Prostate gland (tissue), 2 donors: ENCODE data around the gene FARS2.

ENCODE experiments used
- POLR2A ChIP-seq: fragments of 450-650 bp; IDR thresholded peaks from one replicate; pipeline ENCODE4 v1.6.1; 2016; ENCODE audit warnings: antibody characterized with exemption, mild to moderate bottlenecking
- POLR2AphosphoS5 ChIP-seq: sonication (generic); formaldehyde crosslinking; IDR thresholded peaks from one replicate; pipeline ENCODE4 v1.6.1; 2017; ENCODE audit warnings: antibody characterized with exemption
- TF ChIP-seq, protein P1 (sequence below), 4 experiments: fragments of 200-600 bp in 2 of 4; fragments of 450-650 bp in 2 of 4; sonication (generic) in 2 of 4; IDR thresholded peaks; 1 replicate in 3 of 4; 2 replicates in 1 of 4; pipeline ENCODE4 v1.5.1; 2016 to 2019; ENCODE audit warnings: antibody characterized with exemption in 4 of 4, mild to moderate bottlenecking in 2 of 4, moderate library complexity in 2 of 4

DNA sequence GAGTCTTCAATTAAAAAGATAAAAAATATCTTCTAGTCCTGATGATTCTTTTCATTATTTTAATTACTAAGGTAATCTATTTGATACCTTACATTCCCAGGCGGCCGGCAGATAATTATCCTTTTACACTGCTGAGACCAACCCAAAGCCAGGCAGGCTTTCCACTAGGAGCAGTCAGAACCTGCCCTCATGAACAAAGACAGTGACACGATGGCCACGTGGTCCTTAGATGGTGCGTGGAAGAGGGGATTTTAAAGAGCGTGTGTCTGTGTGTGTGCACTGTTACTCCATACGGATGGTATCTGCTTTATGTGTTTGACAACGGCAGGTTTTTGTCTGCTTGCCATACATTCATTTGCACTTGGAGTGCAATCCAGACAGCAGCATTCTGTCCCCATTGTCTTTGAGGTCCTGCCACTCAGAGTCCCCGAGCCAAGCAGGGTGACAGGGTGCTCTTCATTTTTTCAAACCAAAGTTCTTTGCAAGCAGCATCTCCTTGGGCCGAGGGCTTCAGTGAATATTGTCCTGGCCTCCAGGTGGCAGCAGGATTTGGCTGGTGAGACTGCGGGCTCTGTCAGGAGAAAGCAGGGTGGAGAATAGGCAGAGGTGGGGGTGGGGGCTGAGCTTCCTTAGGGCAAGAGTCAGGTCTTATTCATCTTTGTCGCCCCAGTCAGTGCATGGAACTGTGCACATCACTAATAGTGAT lies 484.9 kb downstream of the FARS2 start:
- TF ChIP-seq, protein P1, sequence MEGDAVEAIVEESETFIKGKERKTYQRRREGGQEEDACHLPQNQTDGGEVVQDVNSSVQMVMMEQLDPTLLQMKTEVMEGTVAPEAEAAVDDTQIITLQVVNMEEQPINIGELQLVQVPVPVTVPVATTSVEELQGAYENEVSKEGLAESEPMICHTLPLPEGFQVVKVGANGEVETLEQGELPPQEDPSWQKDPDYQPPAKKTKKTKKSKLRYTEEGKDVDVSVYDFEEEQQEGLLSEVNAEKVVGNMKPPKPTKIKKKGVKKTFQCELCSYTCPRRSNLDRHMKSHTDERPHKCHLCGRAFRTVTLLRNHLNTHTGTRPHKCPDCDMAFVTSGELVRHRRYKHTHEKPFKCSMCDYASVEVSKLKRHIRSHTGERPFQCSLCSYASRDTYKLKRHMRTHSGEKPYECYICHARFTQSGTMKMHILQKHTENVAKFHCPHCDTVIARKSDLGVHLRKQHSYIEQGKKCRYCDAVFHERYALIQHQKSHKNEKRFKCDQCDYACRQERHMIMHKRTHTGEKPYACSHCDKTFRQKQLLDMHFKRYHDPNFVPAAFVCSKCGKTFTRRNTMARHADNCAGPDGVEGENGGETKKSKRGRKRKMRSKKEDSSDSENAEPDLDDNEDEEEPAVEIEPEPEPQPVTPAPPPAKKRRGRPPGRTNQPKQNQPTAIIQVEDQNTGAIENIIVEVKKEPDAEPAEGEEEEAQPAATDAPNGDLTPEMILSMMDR (IDR thresholded peaks at IDR 0.05): no peak
- TF ChIP-seq POLR2A (no peak), POLR2AphosphoS5 (no peak)
